Measurements from ENCODE around the gene EXT2.

EXT2 gene

DNA sequence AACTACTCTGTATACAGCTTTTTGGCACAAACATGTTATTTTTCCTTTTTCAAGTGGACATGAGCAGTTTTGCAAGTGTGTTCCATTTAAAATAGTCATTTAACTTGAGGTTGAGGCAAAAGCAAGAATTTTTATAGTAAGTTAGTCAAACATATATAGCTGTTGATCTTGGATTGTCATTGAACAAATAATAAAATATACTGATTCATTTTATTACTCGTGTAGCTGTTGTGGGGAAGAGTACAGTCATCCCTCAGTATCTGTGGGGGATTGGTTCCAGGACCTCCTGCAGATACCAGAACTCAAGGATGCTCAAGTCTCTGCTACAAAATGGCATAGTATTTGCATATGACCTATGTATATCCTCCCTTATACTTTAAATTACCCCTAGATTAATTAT lies 45.3 kb downstream of the EXT2 start:
- ATAC-seq: no peak
- TF ChIP-seq ARNTL (CRISPR knock-in tag; IDR thresholded peaks at IDR 0.05; ENCODE audit: borderline replicate concordance, low read depth): no peak
- no peak for TF ChIP-seq ZNF565 (CRISPR knock-in tag; conservative IDR thresholded peaks at IDR 0.05; ENCODE audit: low read depth)
- TF ChIP-seq, protein P1, sequence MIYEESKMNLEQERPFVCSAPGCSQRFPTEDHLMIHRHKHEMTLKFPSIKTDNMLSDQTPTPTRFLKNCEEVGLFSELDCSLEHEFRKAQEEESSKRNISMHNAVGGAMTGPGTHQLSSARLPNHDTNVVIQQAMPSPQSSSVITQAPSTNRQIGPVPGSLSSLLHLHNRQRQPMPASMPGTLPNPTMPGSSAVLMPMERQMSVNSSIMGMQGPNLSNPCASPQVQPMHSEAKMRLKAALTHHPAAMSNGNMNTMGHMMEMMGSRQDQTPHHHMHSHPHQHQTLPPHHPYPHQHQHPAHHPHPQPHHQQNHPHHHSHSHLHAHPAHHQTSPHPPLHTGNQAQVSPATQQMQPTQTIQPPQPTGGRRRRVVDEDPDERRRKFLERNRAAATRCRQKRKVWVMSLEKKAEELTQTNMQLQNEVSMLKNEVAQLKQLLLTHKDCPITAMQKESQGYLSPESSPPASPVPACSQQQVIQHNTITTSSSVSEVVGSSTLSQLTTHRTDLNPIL (CRISPR knock-in tag; IDR thresholded peaks at IDR 0.05; ENCODE audit: low read depth): no peak
- no peak for TF ChIP-seq PPARA (CRISPR knock-in tag; IDR thresholded peaks at IDR 0.05; ENCODE audit: borderline replicate concordance)
- TF ChIP-seq CSRNP3 (CRISPR knock-in tag; IDR thresholded peaks at IDR 0.05): no peak
- no peak for TF ChIP-seq GLIS3 (CRISPR knock-in tag; IDR thresholded peaks at IDR 0.05)
- TF ChIP-seq OSR1 (CRISPR knock-in tag; IDR thresholded peaks at IDR 0.05): no peak
- TF ChIP-seq TOX (CRISPR knock-in tag; IDR thresholded peaks at IDR 0.05; ENCODE audit: borderline replicate concordance): no peak
- no peak for TF ChIP-seq CSDC2 (CRISPR knock-in tag; IDR thresholded peaks at IDR 0.05)
- TF ChIP-seq ZFP3 (CRISPR knock-in tag; IDR thresholded peaks at IDR 0.05): no peak

- no peak for TF ChIP-seq ZFP3 (CRISPR knock-in tag; IDR thresholded peaks at IDR 0.05)
- TF ChIP-seq, protein P2, sequence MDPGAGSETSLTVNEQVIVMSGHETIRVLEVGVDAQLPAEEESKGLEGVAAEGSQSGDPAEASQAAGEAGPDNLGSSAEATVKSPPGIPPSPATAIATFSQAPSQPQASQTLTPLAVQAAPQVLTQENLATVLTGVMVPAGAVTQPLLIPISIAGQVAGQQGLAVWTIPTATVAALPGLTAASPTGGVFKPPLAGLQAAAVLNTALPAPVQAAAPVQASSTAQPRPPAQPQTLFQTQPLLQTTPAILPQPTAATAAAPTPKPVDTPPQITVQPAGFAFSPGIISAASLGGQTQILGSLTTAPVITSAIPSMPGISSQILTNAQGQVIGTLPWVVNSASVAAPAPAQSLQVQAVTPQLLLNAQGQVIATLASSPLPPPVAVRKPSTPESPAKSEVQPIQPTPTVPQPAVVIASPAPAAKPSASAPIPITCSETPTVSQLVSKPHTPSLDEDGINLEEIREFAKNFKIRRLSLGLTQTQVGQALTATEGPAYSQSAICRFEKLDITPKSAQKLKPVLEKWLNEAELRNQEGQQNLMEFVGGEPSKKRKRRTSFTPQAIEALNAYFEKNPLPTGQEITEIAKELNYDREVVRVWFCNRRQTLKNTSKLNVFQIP (CRISPR knock-in tag; IDR thresholded peaks at IDR 0.05; ENCODE audit: borderline replicate concordance, low read depth): no peak
- no peak for TF ChIP-seq PPARA (CRISPR knock-in tag; IDR thresholded peaks at IDR 0.05; ENCODE audit: borderline replicate concordance)
- TF ChIP-seq OSR1 (CRISPR knock-in tag; IDR thresholded peaks at IDR 0.05): no peak
- no peak for TF ChIP-seq ZNF8 (CRISPR knock-in tag; IDR thresholded peaks at IDR 0.05)
- no peak for TF ChIP-seq TSHZ2 (CRISPR knock-in tag; IDR thresholded peaks at IDR 0.05)
- TF ChIP-seq, protein P3, sequence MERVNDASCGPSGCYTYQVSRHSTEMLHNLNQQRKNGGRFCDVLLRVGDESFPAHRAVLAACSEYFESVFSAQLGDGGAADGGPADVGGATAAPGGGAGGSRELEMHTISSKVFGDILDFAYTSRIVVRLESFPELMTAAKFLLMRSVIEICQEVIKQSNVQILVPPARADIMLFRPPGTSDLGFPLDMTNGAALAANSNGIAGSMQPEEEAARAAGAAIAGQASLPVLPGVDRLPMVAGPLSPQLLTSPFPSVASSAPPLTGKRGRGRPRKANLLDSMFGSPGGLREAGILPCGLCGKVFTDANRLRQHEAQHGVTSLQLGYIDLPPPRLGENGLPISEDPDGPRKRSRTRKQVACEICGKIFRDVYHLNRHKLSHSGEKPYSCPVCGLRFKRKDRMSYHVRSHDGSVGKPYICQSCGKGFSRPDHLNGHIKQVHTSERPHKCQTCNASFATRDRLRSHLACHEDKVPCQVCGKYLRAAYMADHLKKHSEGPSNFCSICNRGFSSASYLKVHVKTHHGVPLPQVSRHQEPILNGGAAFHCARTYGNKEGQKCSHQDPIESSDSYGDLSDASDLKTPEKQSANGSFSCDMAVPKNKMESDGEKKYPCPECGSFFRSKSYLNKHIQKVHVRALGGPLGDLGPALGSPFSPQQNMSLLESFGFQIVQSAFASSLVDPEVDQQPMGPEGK (CRISPR knock-in tag; IDR thresholded peaks at IDR 0.05; ENCODE audit: borderline replicate concordance): no peak
- no peak for TF ChIP-seq ZNF70 (CRISPR knock-in tag; IDR thresholded peaks at IDR 0.05)
- ATAC-seq: no peak
These were observed 48.8 kb downstream of the EXT2 start for GRCh38 chr11:44143987-44144909.

- no peak for ATAC-seq
- TF ChIP-seq ZFP3 (CRISPR knock-in tag; IDR thresholded peaks at IDR 0.05) (no peak), TSHZ2 (CRISPR knock-in tag; IDR thresholded peaks at IDR 0.05) (no peak), CSDC2 (CRISPR knock-in tag; IDR thresholded peaks at IDR 0.05) (no peak), RARB (CRISPR knock-in tag; IDR thresholded peaks at IDR 0.05) (no peak), ZNF565 (CRISPR knock-in tag; conservative IDR thresholded peaks at IDR 0.05; ENCODE audit: low read depth) (no peak), PPARA (CRISPR knock-in tag; IDR thresholded peaks at IDR 0.05; ENCODE audit: borderline replicate concordance) (no peak), TCF4 (CRISPR knock-in tag; IDR thresholded peaks at IDR 0.05; ENCODE audit: borderline replicate concordance) (no peak), CSRNP3 (CRISPR knock-in tag; IDR thresholded peaks at IDR 0.05) (no peak)
- TF ChIP-seq, protein P2 (CRISPR knock-in tag; IDR thresholded peaks at IDR 0.05; ENCODE audit: borderline replicate concordance, low read depth): no peak
These were observed 49.7 kb downstream of the EXT2 start for GRCh38 chr11:44145011-44145775.
